ENCODE results near the gene PTPRN2. TPM values are rescaled to one million over a fixed set of nuclear protein-coding genes. Genes with fewer than 3 reads are reported as not detected.

PTPRN2 gene
- total and polyA plus RNA-seq, 9 of the 15 experiments (the other 6 are each of a cell fraction or from before 2014, with no cell fraction given) = not detected

GRCh38 chr7:158470336-158470735, 117.3 kb downstream of the PTPRN2 start:
- CTCF ChIA-PET (ENCODE audit: low intra/inter-chr PET ratio) = no interaction called here
- no peak for FAIRE-seq
- Histone ChIP-seq H4K20me1 (replicated peaks; ENCODE audit: control insufficient read depth, insufficient read depth, low read length) (peaks cover 14% of the 10 kb centered on the region), H3K9ac (ENCODE audit: insufficient read depth in 1 of 2, low read depth in 2 of 2, low read length in 2 of 2) (no peak overlapping the region), H3K79me2 (ENCODE audit: control insufficient read depth, insufficient read depth, low read length) (no peaks in the 10 kb centered on the region), H2AFZ (ENCODE audit: low read depth, low read length) (no peak overlapping the region), H3K36me3 (ENCODE audit: control insufficient read depth, insufficient read depth, low read length) (no peaks in the 10 kb centered on the region), H3K9me1 (ENCODE audit: control insufficient read depth, insufficient read depth, low read length) (no peaks in the 10 kb centered on the region), H3K4me2 (ENCODE audit: insufficient read depth, low read length) (no peak overlapping the region), H3K4me1 (replicated peaks in 1 of 2; ENCODE audit: control insufficient read depth in 2 of 2, insufficient read depth in 2 of 2, low read length in 2 of 2) (no peaks in the 10 kb centered on the region), H3K4me3 (no peak overlapping the region), H3K9me3 (replicated peaks; ENCODE audit: control insufficient read depth, insufficient read depth, low read depth, low read length) (no peaks in the 10 kb centered on the region), H3K27me3 (ENCODE audit: control insufficient read depth in 2 of 2, insufficient read depth in 2 of 2, low read length in 2 of 2) (peaks cover 46 to 55% of the 10 kb centered on the region in 2 experiments), H3K27ac (ENCODE audit: extremely low read depth, low read depth, low read length) (no peak overlapping the region; the same call in 2 of the 3 replicates)
- intact Hi-C loops (cut with micrococcal nuclease) (no loop called here), in situ Hi-C loops (cut with MboI) (no loop called here)
- peak; percentile 47; the same call in 2 of the 3 replicates for ATAC-seq
- under 1% methylated on average over 16 of the region's 16 CpGs for WGBS (ENCODE audit: insufficient coverage, low coverage, missing lambda C conversion rate)
- POLR2A ChIA-PET = no interaction called here
- DNase-seq (ENCODE audit: extremely low read depth in 1 of 4, low spot score in 3 of 4) = no peak
- TF ChIP-seq ZNF3 (CRISPR knock-in tag; IDR thresholded peaks at IDR 0.05) (no peak), CEBPB (tag; IDR thresholded peaks at IDR 0.05) (peak; percentile 34), ATF3 (IDR thresholded peaks at IDR 0.05) (peak; percentile 42), ATF3 (CRISPR knock-in tag; conservative IDR thresholded peaks at IDR 0.05) (no peak)
- BruUV-seq (replicated peaks) = no TSS peak

- WGBS (ENCODE audit: insufficient coverage, low coverage, missing lambda C conversion rate) = 1% methylated on average over 8 of the region's 8 CpGs
- no peaks in the 10 kb centered on the region for H3K36me3 ChIP-seq (ENCODE audit: control insufficient read depth, insufficient read depth, low read length)
- no peaks in the 10 kb centered on the region for H3K9me1 ChIP-seq (ENCODE audit: control insufficient read depth, insufficient read depth, low read length)
- no peak for ATAC-seq
- no TSS peak for BruUV-seq (replicated peaks)
- no peak for FAIRE-seq
- ChIA-PET CTCF (ENCODE audit: low intra/inter-chr PET ratio) (no interaction called here), POLR2A (interaction anchor here (0.6 kb wide), 2 partner anchors 11 to 54 kb away, joined by 3 read pairs; no protein-coding TSS in a partner anchor)
- no peak overlapping the region for H3K27ac ChIP-seq (ENCODE audit: extremely low read depth, low read depth, low read length)
- H3K27me3 ChIP-seq (ENCODE audit: control insufficient read depth in 2 of 2, insufficient read depth in 2 of 2, low read length in 2 of 2) = peaks cover 40 to 47% of the 10 kb centered on the region in 2 experiments
- no peak overlapping the region for H2AFZ ChIP-seq (ENCODE audit: low read depth, low read length)
- intact Hi-C loops (cut with micrococcal nuclease) (no loop called here), in situ Hi-C loops (cut with MboI) (no loop called here)
- no peaks in the 10 kb centered on the region for H3K79me2 ChIP-seq (ENCODE audit: control insufficient read depth, insufficient read depth, low read length)
- H3K4me1 ChIP-seq (replicated peaks in 1 of 2; ENCODE audit: control insufficient read depth in 2 of 2, insufficient read depth in 2 of 2, low read length in 2 of 2) = no peaks in the 10 kb centered on the region
- H4K20me1 ChIP-seq (replicated peaks; ENCODE audit: control insufficient read depth, insufficient read depth, low read length) = peaks cover 14% of the 10 kb centered on the region
- no peak overlapping the region for H3K9ac ChIP-seq (ENCODE audit: insufficient read depth in 1 of 2, low read depth in 2 of 2, low read length in 2 of 2)
- no peak overlapping the region for H3K4me2 ChIP-seq (ENCODE audit: insufficient read depth, low read length)
- H3K9me3 ChIP-seq (replicated peaks; ENCODE audit: control insufficient read depth, insufficient read depth, low read depth, low read length) = no peaks in the 10 kb centered on the region
- no peak for TF ChIP-seq SAP30 (IDR thresholded peaks at IDR 0.05; ENCODE audit: borderline replicate concordance, insufficient read depth, low read depth, low read length, poor library complexity, severe bottlenecking)
- TF ChIP-seq CEBPG (CRISPR knock-in tag; IDR thresholded peaks at IDR 0.05) = no peak
- TF ChIP-seq CEBPG (tag; conservative IDR thresholded peaks at IDR 0.05 in 1 of 2, IDR thresholded peaks at IDR 0.05 in 1 of 2) = peak; percentile 47 to 60; a peak in 3 of 4 replicates
- TF ChIP-seq FIP1L1 (IDR thresholded peaks at IDR 0.05; ENCODE audit: low read depth, low read length, poor library complexity, severe bottlenecking) = no peak
- TF ChIP-seq CEBPB (tag; IDR thresholded peaks at IDR 0.05) = peak; percentile 33
- no peak overlapping the region for H3K4me3 ChIP-seq
- no peak for DNase-seq (ENCODE audit: extremely low read depth in 1 of 4, low spot score in 3 of 4)
Observed at GRCh38 chr7:158469396-158470051, 118.1 kb downstream of the PTPRN2 start.
